NCI-H460 (cell line): ENCODE data around the gene DPYD. TPM values are rescaled to one million over a fixed set of nuclear protein-coding genes. Genes with fewer than 3 reads are reported as not detected.

Experiments
- DNase-seq: peaks from one replicate; pipeline ENCODE4 v3.0.0-alpha.2; 2016; ENCODE audit warnings: low read depth; ENCODE audit errors: extremely low read depth
- polyA plus RNA-seq: library from polyadenylated mRNA; depleted of rRNA; stranded (reverse); fragments of >200 nt; gene quantifications from 2 replicates; pipeline ENCODE4 v1.2.3, GENCODE V29; 2014; cell fraction: nucleus; rRNA removed
- total RNA-seq: library from RNA; depleted of rRNA; stranded (reverse); fragments of >200 nt; shearing (Covaris generic); gene quantifications from 2 replicates; pipeline ENCODE4 v1.2.3, GENCODE V29; 2014; rRNA removed

DPYD gene
- 7.2 and 7.9 TPM in 2 replicates for total RNA-seq
- 1.8 and 2.7 TPM in 2 replicates for polyA plus RNA-seq

DNA sequence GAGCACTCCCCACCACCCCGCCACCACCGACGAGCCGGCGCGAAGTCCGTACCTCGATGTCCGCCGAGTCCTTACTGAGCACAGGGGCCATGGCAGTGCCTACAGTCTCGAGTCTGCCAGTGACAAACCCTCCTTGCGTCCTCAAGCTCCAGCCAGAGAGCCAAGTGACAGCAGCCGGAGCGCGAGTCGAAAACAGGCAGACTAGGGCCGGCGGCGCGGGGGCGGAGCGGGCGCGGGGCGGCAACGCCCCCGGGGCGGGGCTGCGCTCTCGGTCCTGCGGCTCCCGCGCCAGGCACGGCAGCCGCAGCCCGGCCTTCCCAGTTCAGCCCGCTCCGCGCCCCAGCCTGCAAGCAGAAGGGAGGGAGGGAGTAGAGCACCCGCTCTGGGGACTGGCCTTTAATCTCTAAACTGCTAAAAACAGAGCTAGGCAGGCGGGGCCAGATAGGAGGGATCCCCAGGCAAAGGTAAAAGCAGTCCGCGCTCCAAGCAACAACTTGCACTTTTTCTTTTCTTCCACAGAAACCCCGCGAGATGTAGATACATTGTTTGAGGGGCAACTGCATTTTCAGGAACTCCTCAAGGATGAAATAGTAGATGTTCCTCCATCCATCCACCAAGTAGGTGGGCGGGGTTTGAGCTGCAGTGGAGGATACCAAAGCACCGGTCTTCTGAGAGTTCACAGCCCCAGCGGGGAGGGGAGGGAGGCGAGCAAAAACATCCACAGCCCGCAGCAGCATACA, at the start of gene DPYD:
Gene DPYD, minus strand, starts transcription at position 203 of the 740 bp plus-strand sequence. Its CDS starts 112 bp downstream, at position 91.
- DNase-seq, result peak; percentile 74

DNA sequence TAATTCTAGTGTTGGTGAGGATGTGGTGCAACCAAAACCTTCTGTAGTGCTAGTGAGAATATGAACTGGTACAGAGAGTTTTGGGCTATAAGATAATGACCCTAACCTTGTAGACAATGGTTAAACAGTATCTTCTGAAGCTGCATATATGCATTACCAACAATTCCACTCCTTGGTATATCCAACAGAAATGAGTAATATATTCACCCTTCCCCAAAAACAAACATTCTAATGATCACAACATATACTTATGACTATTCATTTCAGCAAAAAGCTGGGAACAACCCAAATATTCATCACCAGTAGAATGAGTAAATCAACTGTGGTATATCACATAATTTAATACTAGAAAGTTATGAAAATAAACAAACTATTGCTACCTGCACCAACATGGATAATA, 39.6 kb upstream of the DPYD start:
- DNase-seq, result no peak

DNA sequence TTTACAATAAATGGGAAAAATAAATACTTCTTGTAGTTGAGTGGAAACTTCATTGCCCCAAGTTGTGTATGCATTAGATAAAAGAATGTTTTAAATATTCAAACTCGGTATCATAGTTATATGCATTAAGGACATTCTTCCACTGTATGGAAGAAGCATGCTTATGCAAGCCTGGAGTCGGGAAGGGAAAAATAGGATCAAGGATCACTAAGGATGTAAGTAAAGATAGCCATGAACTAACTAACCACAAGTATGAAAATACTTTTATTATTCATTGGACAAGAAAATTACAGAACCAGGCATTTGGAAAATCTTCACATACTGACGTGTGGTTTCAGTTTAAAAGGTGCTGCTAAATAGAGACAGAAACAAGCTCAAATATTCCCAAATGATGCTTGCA, 26.9 kb upstream of the DPYD start:
- no peak for DNase-seq

DNA sequence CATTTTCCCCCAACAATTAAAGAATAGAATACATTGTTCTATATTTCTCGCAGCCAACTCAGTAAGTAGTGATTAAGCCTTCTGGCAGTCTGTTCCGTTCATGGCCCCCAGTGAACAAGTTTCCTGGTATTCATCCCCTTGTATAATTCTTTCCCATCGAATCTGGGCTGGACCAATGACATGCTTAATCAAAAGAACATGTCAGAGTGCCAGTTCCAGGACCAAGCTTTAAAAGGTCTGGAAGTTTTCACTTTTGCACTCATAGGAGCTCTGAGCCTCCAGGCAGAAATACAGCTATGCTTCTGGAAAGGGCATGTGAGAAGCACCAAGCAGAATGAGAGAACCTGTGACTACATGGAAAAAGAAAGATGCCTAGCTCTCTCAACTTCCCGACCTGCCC, 22.5 kb upstream of the DPYD start:
- DNase-seq, result no peak

DNA sequence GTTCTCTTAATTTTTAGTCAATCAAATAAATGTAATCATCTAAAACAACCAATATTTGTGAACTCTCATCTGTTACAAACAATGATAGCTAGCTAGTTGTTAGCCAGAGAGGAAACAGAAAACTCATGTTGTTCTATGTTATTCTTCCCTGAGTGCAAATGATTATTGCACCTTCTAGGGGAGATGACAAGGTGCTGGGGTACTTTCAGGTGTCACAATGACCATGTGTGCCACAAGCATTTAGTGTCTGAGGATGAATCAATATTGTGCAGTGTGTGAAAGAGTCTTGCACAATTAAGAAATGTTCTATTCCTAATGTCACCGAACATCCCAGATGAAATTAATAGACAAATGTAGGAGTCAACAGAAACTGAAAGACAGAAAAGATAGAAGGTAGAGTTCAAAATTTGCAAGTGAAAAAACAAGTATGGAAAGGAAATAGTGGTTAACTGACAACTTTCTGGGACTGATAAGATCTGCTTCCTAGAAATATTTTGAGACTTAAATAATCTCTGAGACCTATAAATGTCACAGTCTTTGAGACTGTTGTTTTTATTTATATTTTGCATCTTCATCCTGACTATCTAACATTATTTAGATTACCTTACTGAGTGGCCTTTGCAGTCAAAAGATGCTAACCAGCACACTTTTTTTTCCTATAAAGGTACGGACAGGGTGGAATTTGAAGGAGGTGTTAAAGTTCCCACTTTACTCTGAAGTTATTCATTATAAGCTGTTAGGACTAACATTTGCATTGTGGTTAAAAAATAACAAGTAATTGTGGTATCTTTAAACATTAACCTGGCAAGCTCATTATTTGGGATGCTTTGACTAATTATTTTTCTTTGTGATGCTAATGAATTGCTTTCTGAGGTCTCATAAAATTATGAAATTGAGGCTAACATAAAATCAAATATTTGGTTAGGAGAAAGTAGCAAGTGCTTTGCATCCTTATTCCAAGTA, 21.6 kb upstream of the DPYD start:
- no peak for DNase-seq

DNA sequence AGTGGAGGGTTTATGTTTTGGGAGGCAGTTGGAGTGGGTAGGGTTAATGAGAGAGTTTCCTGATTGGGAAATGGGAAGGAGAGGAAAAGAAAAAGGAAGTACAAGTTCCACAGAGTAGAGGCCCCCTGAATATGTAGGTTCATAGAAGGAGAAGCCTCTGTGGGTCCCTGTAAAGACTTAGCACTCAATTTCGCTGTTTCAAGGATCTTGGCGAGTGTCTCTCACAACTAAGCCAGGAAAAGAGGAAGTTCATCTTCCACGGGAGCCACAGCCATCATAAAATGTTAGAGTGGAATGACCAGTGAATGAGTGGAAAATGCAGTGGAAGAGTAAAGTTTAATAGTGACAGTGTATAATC, 17.4 kb upstream of the DPYD start:
- no peak for DNase-seq

DNA sequence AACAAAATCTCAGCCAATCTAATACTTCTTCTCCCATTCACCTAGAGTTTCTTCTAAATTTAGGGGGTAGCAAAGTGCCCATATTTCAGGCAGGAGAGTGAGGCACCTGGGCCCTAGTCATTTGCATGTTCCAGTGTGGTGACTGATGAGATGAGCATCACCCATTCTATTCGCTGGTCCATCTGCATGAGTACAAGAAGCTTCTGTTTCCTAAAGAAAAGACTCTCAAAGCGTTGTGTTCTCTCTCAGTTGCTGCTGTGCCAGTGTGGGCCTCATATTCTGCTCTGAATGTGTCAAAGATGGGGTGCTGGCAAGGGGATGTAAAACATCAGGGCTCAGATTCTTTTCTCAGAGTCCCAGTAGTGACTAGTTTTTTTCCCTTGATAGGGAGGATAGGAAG, 16.1 kb upstream of the DPYD start:
- DNase-seq, result no peak

DNA sequence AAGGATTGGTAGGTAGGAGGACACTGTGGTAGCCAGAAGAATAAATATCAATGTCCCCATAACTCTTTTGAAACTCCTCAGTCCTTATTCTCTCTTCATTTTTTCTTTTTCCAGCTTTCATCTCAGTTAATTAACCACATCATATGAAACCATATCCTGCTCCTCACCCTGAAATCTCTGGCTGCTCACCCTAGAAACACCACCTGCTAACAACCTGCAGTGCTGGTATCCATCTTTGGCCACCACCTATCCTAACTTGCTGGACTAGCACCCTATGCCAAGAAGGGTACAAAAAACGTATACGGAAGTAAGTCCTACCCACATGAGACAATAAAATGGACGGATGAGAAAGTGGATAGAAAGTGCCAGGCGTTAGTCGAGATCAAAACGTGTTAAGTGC, 13.7 kb upstream of the DPYD start:
- DNase-seq, result no peak

DNA sequence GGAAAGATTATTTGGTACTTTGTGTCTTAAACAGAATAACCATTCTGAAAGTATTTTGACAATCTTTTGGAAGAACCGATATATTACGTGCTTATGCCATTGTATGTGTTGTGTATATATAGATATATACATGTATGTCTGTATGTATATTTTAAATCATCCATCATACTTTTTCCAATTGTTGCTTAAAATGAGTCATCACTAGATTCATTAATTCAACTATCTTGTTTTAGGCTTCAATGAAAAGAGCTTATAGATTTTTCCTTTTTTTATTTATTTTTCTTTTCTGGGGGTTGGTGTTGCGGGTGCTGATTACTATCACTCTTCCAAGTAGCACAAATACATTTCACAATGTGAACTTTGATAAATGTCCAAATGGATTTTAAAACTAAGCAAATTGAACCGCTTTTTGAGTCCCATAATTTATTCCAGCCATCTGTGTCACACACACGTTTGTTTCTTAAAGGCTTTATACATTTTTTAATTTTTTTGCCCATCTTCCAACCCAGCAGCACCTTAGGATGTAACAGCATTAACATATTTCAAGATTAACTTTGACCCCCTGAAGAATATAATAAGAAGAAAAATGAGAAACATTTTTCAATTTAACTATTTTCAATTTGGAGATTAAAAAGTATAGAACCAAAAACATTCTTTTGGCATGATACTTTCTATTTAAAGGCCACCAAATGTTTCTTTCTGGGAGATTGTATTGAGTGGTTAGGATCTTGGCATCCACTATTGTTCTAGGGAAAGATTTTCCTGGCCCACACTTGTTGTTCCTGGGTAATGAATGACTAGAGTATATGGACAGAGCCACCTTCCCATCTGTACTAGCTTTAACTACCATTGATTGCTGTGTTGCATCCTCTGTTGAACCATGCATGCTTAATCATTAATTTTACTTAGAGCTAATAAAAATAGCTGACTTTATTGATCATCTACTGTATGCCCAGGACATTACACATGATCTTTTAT, 9.3 kb upstream of the DPYD start:
- DNase-seq, result no peak

DNA sequence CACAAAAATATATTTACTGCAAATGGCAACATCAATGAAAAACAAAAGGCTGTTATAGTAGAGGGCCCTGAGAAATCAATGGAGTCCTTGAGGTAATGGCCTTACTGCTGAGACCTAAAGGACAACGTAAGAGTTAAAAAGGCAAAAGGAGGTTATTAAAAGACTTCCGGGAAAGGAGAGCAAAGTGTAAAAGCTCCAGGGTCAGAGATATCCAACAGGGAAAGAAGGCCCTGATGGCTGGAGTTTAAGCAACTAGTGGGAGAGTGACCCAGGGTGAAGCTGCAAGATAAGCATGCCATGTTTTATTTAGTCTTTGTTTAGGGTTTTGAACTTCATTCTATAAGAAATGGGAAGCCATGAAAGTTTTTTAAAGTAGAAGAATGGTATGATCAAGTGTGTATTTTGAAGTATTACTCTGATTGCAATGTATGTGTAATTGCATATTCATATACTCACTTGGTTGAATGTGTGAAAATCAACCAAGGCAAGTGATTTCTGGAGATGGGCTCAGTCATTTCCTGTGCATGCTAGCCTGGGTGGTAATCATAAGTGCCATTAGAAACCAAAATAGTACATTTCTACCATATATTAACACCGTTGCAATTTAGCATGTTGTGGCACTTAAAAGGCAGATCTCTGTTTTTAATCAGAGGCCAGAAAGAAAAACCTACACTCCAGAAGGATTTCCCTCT, 5.3 kb upstream of the DPYD start:
- no peak for DNase-seq

DNA sequence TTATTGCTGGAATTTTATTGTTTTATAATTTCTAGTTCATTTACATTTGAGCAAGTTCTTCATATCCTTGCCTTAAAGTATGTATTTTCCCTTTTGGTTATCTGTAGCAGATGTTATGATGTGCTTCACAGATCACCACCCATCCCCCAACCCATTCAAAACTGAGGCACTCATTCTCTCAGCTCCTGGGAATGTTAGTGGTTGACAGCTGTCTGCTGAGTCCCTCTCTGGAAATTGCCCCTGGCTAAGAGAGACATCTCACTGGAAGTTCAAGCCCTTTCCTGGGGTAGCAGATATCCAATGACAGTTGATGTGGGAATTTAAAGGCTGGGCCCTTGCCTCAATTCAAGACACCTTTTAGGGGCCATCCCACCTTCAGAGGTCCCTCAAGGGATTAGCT, 4.3 kb upstream of the DPYD start:
- DNase-seq, result no peak

DNA sequence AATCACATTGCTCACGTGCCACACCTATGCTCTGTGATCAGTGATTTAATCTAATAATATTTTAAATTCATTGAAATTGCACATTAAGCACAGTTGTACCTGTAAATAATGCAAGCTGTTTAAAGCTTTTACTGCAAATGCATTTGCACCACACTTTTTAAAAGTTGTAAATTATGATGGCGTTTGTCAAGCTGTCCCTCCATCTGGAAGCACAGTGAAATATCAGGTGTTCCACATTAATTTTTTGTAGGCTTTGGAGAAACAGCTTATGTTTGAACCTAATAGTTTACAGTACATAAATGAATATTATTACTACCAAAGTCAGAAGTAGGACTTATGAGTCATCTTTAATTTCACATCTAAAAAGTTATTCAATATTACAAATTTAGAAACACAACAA, 3.0 kb upstream of the DPYD start:
- DNase-seq, result no peak

DNA sequence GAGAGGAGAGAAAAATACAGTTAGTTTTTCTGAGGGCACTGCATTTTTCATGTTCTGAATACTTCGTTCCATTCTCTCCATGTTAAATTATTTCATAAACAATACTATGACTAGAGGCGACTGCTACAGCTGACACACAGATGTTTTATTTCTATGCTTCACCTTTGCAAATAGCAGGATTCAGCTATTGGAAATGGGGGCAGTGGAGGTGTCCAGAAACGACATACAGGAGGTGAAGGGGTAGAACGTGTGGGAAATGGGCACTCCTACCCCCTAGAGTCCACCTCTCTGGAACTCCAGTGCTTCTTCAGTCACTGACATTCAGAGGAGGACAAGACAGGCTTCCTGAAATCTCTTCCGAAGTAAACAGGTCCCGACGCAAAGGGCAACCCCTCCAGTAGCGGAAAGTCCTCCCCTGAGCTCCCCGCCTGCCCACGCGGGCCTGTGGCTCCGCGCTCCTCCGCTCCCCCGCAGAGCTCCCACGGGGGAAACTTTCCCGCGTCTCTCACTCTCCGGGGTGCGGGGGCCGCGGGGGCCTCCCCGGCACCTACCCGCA, 480 bp downstream of the DPYD start:
- no peak for DNase-seq

DNA sequence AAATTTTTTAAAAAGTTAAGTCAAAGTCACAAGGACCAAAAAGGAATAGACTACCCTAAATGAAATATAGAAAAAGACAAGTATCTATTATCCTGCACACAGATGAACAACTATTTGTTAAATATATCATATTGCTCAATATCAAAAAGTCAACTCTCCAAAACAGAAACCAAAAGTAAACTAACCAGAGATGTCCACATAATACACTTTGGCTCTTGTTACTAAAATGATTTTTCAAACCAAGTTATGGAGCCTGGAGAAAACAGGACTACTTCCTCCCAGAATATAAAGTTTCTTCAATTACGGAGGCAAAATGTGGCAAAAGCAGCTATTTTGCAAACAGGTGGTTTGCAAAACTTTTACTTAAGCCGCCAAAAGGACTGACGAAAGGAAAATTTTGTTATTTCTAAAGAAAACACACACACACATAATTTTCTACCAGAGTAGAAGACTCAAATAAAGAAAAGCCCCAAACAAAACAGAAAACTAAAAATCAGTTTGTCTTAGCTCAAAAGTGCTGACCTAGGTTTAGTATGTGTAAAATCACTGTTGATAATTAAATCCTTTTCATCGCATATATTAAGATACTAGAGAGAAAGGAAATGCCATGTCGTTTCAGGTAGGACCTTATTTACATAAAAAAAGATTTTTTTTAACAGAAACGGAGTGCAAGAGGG, 1.1 kb downstream of the DPYD start:
- no peak for DNase-seq

DNA sequence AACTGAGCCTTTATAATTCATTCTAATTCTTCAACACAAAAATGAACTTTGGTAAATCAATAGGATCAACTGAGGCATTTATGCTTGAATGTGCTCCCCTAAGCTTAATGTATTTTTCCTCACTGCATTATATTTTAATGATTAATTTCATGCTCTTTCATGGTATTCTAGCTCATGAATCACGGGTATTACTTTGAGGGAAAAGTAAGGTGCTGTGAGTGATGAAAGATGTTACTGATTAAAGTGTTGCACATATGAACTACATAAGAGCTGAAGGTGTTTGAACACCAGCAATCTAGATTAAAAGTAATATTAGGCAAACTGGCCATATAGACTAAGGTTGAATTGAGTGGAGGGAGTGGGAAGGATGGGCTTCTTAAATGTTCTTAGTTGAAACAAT, 1.9 kb downstream of the DPYD start:
- no peak for DNase-seq

DNA sequence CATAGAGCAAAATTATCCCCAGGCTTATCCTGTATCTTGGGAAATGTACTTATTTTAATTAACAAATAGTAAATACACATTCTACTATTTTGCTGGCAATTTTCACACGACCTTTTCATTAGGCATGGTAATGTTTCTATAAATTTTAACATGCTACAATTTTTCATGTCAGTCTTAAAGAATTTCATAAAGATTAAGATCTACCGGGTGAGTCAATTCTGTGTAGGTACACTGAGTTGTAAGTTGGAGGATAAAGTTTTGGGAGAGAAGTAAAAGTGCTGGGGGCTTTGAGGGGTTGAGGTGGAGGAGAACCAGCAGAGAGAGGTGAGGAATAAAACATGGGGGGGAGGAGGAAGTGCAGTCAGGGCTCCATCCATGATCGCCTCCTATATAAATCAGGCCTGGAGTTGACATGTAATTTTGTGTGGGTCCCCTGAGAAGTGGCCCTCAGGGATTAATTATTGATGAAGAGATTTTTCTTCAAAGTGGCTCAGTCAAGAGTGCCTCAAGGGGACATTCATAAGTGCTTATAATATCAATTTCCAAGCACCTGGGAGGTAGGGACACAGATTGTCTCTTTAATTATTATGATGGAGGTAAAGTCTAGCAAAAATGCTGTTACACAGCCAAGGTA, 7.2 kb downstream of the DPYD start:
- no peak for DNase-seq

DNA sequence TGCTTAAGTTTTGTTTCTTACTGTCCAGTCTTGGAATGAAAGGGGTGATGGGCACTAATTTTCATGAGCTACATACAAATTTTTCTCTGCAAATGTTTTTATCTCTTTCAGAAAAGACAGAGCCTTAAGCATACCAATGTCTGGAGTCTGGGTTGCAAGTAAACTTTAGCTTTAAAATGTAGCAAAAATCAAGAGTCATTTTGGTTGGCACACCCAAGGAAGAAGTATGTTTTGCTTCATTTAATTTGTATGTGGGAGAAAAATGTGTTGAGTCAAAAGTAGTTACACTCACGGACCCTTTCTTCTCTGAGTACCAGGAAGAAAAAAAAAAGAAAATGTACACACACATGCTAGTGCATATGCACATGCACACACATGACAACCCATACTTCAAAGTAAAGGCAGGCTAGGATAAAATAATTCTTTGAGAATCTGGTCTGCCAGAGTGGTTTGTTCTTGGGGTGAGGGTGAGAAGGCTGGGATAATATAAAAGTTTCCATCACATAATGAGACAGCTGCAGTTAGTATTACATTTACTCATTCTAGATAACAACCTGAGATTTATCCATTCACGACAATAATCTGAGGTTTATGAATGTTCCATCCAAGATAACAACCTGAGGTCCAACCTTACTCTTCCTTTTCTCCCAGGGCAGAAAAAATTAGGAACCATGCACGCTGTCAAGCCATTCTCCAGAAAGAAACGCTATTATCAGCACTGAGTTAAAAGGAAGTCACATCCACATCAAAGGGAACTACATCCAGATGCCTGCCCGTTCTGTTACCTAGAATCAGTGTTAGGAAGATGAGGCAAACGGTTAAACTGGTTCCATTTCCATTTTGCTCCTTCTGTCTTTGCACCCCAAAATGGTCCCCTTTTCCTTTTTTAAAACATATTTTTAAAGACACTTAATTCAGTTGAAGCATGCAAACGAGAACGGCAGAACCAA, 9.3 kb downstream of the DPYD start:
- DNase-seq, result no peak

DNA sequence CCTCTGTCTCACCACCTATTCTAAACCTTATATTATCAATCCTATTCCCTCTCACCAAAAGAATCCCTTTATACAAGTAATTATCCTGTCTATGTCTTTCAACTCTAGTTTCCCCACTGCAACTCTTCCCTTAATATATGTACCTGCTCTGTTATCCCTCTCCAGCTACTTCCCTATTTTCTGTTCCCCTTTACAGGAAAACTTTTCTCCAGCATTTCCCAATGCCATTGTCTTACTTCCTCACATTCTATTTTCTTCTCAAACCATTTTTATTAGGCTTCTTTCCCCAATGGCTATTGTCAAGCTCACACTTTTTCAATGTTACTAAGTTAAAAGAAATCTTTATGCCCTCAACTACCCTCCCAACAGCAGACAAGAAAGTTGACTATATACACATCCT, 11.6 kb downstream of the DPYD start:
- DNase-seq, result no peak
